ENCODE measurements around the gene CENPP. TPM values are rescaled to one million over a fixed set of nuclear protein-coding genes. Genes with fewer than 3 reads are reported as not detected.

The CENPP gene
- total and polyA plus RNA-seq, 4 donors, result 0.62 to 8.7 (median 1.3) TPM

DNA sequence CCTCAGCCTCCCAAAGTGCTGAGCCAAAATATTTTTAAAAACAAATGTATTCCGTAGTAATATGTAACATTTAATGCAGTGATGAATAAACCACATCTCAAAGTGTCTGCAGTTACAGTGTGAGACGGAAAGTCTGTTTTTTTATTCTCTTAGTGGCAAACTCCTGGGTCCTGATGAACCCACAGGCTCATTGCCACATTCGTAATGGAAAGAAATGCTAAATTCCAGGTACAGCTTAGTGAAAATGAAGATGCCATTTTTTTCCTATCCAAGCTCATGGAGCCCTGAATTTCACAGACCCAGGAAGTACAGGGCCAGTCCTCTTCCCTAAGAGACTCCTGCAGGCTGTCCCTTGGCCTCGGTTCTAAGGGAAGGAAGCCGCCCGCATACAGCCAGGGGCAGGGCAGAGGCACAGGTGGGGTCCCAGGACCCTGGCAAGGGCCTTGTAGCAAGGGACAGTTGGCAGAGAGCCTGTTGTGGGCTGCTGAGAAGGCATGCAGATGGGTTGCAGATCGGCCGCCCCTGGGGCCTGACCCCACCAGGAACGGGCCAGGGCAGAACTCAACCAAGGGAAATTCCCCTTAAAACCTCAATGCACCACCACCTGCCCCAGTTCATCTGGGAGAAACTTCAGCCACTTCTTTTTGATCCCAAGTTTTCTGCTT is 308.0 kb downstream of the CENPP start:
- DNase-seq (ENCODE audit: low spot score), result no peak
- Histone ChIP-seq H3K27me3 (ENCODE audit: control insufficient read depth in 4 of 4, insufficient read depth in 4 of 4, low read length in 3 of 4) (no peaks in the 10 kb centered on the region), H3K4me3 (ENCODE audit: low read depth in 1 of 3, low read length in 3 of 3) (no peak overlapping the region), H3K4me1 (ENCODE audit: control insufficient read depth in 4 of 4, insufficient read depth in 4 of 4, low read length in 3 of 4) (peaks cover 0 to 6% (median 2%) of the 10 kb centered on the region in 4 donors), H3K9ac (ENCODE audit: low read depth in 1 of 2, low read length in 2 of 2) (no peak overlapping the region), H3K36me3 (ENCODE audit: control insufficient read depth in 4 of 4, insufficient read depth in 3 of 4, low read depth in 1 of 4, low read length in 3 of 4) (peaks cover 13 to 42% (median 29%) of the 10 kb centered on the region in 4 donors), H3K9me3 (ENCODE audit: control insufficient read depth in 4 of 4, low read length in 3 of 4) (no peaks in the 10 kb centered on the region), H3K27ac (ENCODE audit: low read depth in 1 of 2, low read length in 2 of 2) (no peak overlapping the region)
- 93% methylated on average over 9 of the region's 9 CpGs for WGBS
- no peak for TF ChIP-seq GABPA (IDR thresholded peaks at IDR 0.05 in 1 of 2, conservative IDR thresholded peaks at IDR 0.05 in 1 of 2)
- TF ChIP-seq HNF4G (IDR thresholded peaks at IDR 0.05), result no peak
- TF ChIP-seq, protein P1, sequence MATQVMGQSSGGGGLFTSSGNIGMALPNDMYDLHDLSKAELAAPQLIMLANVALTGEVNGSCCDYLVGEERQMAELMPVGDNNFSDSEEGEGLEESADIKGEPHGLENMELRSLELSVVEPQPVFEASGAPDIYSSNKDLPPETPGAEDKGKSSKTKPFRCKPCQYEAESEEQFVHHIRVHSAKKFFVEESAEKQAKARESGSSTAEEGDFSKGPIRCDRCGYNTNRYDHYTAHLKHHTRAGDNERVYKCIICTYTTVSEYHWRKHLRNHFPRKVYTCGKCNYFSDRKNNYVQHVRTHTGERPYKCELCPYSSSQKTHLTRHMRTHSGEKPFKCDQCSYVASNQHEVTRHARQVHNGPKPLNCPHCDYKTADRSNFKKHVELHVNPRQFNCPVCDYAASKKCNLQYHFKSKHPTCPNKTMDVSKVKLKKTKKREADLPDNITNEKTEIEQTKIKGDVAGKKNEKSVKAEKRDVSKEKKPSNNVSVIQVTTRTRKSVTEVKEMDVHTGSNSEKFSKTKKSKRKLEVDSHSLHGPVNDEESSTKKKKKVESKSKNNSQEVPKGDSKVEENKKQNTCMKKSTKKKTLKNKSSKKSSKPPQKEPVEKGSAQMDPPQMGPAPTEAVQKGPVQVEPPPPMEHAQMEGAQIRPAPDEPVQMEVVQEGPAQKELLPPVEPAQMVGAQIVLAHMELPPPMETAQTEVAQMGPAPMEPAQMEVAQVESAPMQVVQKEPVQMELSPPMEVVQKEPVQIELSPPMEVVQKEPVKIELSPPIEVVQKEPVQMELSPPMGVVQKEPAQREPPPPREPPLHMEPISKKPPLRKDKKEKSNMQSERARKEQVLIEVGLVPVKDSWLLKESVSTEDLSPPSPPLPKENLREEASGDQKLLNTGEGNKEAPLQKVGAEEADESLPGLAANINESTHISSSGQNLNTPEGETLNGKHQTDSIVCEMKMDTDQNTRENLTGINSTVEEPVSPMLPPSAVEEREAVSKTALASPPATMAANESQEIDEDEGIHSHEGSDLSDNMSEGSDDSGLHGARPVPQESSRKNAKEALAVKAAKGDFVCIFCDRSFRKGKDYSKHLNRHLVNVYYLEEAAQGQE (IDR thresholded peaks at IDR 0.05), result no peak
- TF ChIP-seq FOXA2 (IDR thresholded peaks at IDR 0.05), result no peak
- TF ChIP-seq, protein P2, sequence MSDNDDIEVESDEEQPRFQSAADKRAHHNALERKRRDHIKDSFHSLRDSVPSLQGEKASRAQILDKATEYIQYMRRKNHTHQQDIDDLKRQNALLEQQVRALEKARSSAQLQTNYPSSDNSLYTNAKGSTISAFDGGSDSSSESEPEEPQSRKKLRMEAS (IDR thresholded peaks at IDR 0.05), result no peak
- TF ChIP-seq FOXA1 (IDR thresholded peaks at IDR 0.05), result no peak
- no peak for TF ChIP-seq NR2F2 (IDR thresholded peaks at IDR 0.05)
- no peak for TF ChIP-seq SP1 (IDR thresholded peaks at IDR 0.05)
- no peak for TF ChIP-seq RXRA (IDR thresholded peaks at IDR 0.05)
- TF ChIP-seq EGR1 (IDR thresholded peaks at IDR 0.05; ENCODE audit: low read depth in 2 of 2), result no peak
- no peak for TF ChIP-seq HNF4A (conservative IDR thresholded peaks at IDR 0.05)
- TF ChIP-seq TAF1 (conservative IDR thresholded peaks at IDR 0.05), result no peak
- TF ChIP-seq RAD21 (IDR thresholded peaks at IDR 0.05), result no peak
- TF ChIP-seq, protein P3, sequence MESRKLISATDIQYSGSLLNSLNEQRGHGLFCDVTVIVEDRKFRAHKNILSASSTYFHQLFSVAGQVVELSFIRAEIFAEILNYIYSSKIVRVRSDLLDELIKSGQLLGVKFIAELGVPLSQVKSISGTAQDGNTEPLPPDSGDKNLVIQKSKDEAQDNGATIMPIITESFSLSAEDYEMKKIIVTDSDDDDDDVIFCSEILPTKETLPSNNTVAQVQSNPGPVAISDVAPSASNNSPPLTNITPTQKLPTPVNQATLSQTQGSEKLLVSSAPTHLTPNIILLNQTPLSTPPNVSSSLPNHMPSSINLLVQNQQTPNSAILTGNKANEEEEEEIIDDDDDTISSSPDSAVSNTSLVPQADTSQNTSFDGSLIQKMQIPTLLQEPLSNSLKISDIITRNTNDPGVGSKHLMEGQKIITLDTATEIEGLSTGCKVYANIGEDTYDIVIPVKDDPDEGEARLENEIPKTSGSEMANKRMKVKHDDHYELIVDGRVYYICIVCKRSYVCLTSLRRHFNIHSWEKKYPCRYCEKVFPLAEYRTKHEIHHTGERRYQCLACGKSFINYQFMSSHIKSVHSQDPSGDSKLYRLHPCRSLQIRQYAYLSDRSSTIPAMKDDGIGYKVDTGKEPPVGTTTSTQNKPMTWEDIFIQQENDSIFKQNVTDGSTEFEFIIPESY (IDR thresholded peaks at IDR 0.05), result no peak
- TF ChIP-seq, protein P4, sequence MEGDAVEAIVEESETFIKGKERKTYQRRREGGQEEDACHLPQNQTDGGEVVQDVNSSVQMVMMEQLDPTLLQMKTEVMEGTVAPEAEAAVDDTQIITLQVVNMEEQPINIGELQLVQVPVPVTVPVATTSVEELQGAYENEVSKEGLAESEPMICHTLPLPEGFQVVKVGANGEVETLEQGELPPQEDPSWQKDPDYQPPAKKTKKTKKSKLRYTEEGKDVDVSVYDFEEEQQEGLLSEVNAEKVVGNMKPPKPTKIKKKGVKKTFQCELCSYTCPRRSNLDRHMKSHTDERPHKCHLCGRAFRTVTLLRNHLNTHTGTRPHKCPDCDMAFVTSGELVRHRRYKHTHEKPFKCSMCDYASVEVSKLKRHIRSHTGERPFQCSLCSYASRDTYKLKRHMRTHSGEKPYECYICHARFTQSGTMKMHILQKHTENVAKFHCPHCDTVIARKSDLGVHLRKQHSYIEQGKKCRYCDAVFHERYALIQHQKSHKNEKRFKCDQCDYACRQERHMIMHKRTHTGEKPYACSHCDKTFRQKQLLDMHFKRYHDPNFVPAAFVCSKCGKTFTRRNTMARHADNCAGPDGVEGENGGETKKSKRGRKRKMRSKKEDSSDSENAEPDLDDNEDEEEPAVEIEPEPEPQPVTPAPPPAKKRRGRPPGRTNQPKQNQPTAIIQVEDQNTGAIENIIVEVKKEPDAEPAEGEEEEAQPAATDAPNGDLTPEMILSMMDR (IDR thresholded peaks at IDR 0.05; ENCODE audit: low read depth, low read length, missing input control), result no peak
- TF ChIP-seq YY1 (IDR thresholded peaks at IDR 0.05), result no peak
- TF ChIP-seq, protein P5, sequence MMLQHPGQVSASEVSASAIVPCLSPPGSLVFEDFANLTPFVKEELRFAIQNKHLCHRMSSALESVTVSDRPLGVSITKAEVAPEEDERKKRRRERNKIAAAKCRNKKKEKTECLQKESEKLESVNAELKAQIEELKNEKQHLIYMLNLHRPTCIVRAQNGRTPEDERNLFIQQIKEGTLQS (IDR thresholded peaks at IDR 0.05), result no peak
- no peak for TF ChIP-seq JUND (IDR thresholded peaks at IDR 0.05)
